Daoy (cell line): Measurements from ENCODE around the gene RRBP1. TPM values are rescaled to one million over a fixed set of nuclear protein-coding genes. Genes with fewer than 3 reads are reported as not detected.

Experiments used
- DNase-seq: peaks from one replicate; pipeline ENCODE4 v3.0.0-alpha.2; 2015; ENCODE audit warnings: low read depth
- total RNA-seq: library from RNA; depleted of rRNA; stranded (reverse); fragments of >200 nt; shearing (Covaris generic); gene quantifications from 2 replicates; pipeline ENCODE4 v1.2.3, GENCODE V29; 2014

Gene RRBP1
- total RNA-seq, 1 experiment from 2014 or later, result 93.3 TPM

- no peak for DNase-seq
Observed at GRCh38 chr20:17647391-17648314, 34.4 kb downstream of the RRBP1 start.

GRCh38 chr20:17646961-17647301 lies 35.1 kb downstream of the RRBP1 start:
- no peak for DNase-seq

DNA sequence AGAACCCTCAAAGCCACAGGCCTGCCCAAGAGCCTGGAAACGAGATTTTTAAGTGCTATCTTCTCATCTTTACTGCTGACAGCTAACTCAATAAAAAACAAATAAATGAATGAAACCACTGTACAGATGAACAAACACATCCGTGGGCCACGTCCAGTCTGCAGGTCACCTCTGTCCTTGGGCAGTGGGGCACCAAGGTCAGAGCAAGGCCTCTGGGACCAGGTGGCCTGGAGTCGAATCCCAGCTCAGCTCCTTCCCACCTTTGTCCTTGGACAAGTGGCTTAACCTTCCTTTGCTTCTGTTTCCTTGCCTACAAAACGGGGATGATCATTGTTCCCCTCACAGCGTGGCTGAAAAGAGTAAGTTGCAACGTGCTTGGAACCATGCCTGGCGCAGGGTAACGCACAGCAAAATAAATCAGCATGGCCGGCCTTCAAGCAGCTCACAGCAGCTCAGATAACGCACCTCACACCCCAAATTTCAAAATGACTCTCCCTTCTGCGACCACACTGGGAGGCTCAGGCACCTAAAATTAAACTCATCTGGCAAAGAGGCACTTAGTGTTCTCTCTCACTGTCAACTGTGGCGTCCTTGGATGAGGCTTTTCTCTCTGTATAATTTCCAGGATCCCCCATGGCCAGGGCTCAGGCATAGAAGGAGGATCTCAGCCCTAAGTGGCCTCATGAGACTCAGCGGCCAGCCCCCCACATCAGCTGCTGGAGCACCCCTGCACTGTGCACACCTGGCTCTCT lies 35.7 kb downstream of the RRBP1 start:
- DNase-seq, result no peak

DNA sequence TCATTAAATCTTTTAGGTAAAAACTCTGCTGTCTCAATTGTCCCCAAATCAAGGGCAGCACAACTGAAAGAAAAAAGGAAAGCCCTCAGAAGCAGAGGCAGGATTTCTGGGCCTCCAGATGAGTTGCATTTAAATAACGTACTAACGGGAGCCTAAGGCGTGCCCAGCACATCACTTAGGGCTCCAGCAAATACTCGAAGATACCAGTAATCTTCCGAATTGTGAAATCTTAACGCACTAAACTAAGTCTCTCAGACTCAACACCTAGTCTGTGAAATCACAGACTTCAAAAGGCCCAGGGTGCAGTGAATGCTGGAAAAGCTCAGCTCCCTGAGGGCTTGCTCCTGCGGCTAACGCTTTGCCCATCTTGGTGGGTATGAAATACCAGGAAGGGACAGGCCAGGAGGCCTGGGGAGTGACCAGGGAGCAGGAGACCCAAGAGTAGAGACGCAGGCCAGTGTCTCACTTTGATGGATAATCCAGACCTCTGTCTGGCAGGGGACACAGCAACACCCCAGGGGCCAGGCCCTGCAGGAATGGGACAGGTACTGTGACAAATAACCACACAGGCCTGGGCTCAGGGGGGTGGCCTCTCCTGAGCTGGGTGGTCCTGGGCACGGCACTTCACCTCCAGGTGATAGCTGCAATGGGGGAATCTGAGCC lies 36.4 kb downstream of the RRBP1 start:
- no peak for DNase-seq

- DNase-seq, result no peak
Observed at GRCh38 chr20:17645010-17645409, 37.0 kb downstream of the RRBP1 start.

DNA sequence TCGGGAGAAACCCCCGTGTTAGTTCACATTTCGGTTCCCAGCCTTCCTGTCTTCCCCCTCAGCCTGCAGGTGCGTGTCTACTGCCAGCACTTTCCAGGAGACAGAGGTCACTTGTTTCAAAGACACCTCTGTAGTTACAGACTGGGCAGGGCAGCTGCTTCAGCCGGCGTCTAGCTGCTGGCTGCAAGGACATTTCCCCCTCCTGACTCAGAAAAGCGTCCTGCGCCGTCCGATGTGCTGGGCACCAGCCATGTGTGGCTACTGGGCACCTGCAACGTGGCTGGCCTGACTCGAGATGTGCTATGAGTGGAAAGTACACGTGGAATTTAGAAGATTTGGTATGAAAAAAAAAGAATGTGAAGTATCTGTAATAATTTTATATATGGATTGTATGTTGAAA lies 37.6 kb downstream of the RRBP1 start:
- no peak for DNase-seq

- no peak for DNase-seq
Observed at GRCh38 chr20:17643531-17644188, 38.4 kb downstream of the RRBP1 start.

GRCh38 chr20:17642404-17643269 lies 39.4 kb downstream of the RRBP1 start:
- no peak for DNase-seq

DNA sequence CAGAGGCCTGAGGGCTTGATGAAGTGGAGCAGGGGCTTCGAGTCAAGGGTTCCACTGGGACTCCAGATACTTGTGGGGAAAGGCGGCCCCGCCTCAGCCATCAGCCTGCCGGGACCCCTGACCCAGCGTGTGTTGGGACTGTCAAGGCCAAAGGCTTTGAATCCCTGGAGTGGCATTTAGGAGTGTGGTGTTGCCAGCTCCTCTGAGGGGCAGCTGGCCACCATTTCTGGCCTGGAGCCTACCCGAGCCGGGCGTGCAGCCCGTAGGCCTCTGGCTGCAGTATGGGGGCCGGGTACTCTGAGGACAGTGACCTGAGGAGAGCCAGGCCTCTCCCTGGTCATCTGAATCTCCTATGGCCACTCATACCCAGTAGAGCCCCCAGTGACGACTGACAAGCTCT lies 40.0 kb downstream of the RRBP1 start:
- no peak for DNase-seq

DNA sequence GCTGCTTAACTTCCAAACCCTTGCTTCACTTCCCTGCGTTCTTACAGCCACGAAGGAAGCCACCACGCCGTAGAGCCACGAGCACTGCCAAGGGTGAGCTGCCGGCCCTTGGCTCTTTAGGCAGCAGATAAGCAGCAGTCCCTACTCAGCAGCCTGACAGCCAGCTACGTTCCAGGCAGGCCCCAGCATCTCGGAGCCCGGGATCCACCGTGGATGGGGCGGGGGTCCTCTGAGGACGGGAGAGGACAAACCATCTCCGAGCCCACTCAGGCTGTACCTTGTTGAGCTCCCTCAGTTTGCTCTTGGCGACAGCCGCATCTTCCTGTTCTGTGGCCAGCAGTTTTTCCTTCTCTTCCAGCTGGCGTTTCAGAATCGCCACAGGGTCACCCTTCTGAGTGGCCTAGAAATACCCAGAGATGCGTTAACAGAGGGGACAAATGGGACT lies 40.5 kb downstream of the RRBP1 start:
- DNase-seq, result no peak

GRCh38 chr20:17640875-17641378 lies 41.1 kb downstream of the RRBP1 start:
- no peak for DNase-seq

- no peak for DNase-seq
Observed at GRCh38 chr20:17640146-17640874, 41.7 kb downstream of the RRBP1 start.

- DNase-seq, result no peak
Observed at GRCh38 chr20:17638835-17639407, 43.1 kb downstream of the RRBP1 start.

- no peak for DNase-seq
Observed at GRCh38 chr20:17637985-17638640, 43.9 kb downstream of the RRBP1 start.

DNA sequence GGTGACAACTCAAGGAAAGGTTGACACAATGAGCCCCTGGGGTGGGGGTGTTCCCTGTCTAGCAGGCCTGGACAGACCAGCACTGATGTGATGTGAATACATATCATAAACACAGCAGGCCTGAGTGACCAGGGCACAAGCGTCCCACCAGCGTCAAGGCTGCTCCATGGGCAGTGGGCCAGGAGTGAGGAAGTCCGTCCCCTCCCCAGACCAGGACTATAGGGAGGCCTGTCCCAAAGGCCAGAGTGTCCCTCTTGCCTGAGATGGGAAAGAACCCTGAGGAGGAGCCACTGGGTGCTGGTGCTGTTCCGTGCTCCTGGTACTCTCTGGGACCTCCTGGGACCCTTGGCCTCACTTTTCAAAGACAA lies 44.6 kb downstream of the RRBP1 start:
- no peak for DNase-seq

DNA sequence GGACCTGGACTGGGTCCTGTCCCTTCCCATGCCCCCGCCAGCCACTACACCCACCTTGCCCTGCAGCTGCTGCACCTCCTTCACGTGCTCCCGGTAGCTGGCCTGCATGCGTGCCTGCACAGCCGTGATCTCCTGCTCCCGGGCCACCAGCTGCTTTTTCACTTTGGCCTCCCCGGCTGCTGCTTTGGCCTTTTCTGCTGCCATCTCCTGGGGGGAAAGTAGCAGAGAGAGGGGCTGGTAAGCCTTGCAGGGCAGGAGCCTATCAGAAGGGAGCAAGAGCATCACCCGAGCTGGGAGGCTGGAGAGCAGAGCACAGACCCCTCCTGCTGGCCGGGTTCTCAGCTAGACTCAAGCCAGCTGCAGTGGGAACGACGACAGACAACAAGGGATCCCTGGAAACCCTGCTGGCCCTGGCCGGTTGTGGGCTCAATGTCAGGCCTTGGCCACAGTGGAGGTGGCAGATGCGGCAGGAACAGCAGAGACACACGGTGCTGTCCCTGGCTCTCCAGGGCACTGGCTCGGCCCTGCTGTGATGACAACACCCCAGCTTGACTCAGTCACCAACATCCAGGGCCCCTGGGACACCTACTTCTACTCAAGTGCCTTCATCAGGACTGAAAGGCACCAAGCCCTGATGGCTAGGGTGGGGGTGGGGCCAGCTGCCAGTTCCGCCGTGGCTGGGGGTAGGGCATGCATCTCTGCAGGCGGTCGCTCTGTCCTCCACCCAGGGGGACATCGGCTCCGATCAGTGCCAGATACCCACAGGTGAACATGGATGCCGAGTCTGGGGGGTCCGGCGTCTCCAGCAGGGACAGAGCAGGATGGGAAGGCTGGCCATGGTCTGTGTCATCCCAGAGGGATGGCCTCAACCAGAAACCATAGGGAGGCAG lies 45.3 kb downstream of the RRBP1 start:
- no peak for DNase-seq

DNA sequence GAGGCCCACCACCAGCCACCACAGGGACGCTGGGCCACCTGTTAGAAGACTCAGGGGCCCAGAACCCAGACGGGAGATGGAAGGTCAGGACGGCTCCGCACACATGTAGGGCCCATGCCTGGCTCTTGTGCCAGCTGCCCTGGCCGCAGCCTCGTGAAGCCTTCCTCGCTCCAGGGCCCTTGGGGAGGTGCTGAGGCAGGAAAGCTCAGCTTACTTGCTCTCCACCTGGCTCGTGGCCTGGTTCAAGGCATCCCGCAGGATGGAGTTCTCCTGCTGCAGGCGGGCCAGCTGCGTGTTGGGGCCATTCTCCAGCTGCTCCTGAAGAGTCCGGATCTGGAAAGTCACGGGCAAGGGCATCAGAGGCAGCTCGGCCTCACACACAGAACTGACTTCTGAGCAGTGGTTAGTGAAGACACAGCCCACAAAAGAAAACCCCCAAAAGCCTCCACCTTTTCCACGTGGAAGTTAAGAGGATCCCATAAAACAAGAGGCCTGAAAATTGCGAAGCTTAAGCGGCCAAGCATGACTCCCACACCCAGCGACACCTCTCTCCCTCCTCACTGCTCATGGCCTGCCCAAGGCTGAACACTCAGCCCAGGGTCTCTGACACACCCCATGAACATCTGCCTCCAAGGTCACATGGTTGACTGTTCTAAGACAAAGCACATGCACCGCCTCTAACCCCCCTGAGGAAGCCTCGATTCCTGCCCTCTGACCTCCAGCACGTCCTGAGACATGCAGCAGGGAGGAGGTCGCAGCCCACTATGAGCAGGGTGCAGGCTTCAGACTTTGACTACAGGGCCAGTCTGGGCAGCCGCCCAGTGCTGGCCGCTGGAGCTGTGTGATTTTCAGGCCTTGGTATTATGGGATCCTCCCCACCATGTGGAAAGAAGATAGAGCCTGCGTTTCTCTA lies 46.5 kb downstream of the RRBP1 start:
- DNase-seq, result no peak
